ENCODE data around the gene ZFP36L1.

Gene ZFP36L1

DNA sequence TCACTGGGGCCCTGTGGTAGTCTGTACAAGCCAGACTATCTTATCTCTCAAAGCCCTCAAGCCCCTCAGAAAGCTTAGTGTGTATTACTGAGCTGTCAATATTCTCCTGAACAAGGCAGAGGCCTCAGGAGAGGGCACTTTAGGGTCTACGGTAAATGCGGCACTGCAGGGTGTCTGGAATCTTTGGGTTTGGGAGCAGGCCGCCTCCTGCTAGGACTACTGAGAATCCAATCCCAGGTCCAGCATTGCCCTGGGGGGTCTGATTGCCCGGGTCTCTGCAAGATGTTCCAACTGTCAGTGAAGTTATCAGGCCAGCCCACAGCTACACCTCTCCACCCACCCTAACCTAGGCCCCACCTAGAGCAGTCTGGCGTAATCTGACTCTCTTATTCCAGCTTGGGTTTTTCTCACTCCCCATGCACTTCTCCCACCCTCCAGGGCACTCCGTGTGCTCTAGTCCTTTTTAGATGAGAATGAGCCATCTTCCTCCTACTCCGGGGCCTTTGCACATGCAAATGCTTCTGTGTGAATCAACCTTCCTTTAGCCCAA, 4.3 kb upstream of the ZFP36L1 start:
- no peak for TF ChIP-seq EZH2 (IDR thresholded peaks at IDR 0.05; ENCODE audit: borderline replicate concordance, low read depth, low read length, severe bottlenecking)
- TF ChIP-seq CTCF (IDR thresholded peaks at IDR 0.05; ENCODE audit: borderline replicate concordance, extremely low read depth, low read length, poor library complexity, severe bottlenecking): no peak
- H3K36me3 ChIP-seq (ENCODE audit: insufficient read depth, low read length): no peaks in the 10 kb centered on the region
- no peak overlapping the region for H2AFZ ChIP-seq (ENCODE audit: low read depth, low read length)
- H3K4me1 ChIP-seq (ENCODE audit: insufficient read depth, low read length): peaks cover 39% of the 10 kb centered on the region
- no peak for ATAC-seq (ENCODE audit: insufficient read depth, low read depth)
- no peaks in the 10 kb centered on the region for H4K20me1 ChIP-seq (ENCODE audit: insufficient read depth, low read length)
- peaks cover 26% of the 10 kb centered on the region for H3K79me2 ChIP-seq (ENCODE audit: insufficient read depth, low read length)
- H3K4me3 ChIP-seq (ENCODE audit: low read depth in 1 of 2, low read length in 2 of 2): no peak overlapping the region
- no peak overlapping the region for H3K27ac ChIP-seq (ENCODE audit: low read length)
- H3K27me3 ChIP-seq (ENCODE audit: insufficient read depth, low read length, poor library complexity): no peaks in the 10 kb centered on the region
- DNase-seq: no peak
- H3K9ac ChIP-seq (ENCODE audit: low read depth, low read length): no peak overlapping the region
- H3K9me3 ChIP-seq (ENCODE audit: insufficient read depth, low read length, severe bottlenecking): peaks cover 12% of the 10 kb centered on the region
- no peak overlapping the region for H3K4me2 ChIP-seq (ENCODE audit: insufficient read depth, low read length)

DNA sequence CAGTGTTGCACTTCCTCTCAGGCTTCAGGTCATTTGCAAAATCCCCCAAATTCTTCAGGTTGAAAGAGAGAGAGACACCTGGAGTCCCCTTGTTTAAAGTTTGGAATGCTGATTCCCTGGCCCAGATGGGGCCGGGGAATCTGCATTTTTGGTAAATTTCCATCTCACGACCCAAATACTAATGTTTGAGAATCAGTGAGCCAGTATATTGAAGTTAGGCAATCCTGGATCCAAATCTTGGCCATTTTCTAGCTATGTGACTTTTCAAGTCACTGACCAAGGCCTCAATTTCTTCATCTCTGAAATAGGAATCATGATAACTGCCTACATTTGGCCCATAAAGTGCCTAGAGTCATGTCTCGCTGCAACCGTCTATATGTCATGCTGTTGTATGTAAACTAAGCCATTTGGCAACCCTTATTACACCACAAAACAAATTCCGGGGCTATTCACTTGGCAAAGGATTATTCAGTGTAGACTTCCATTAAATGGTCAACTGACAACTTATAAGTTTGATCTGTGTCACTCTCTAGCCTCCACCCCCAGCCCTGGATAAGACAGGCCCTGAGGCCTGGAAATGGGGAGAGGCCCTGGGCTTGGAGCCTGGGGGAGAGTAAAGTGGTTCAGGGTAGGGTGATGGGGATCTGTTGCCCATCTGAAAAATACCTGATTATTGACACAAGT, 3.7 kb upstream of the ZFP36L1 start:
- no peak for ATAC-seq (ENCODE audit: insufficient read depth, low read depth)
- no peaks in the 10 kb centered on the region for H3K27me3 ChIP-seq (ENCODE audit: insufficient read depth, low read length, poor library complexity)
- 0 out of 2 replicates have a peak, but pooled peaks cover 1% of the 10 kb centered on the region for H4K20me1 ChIP-seq (ENCODE audit: insufficient read depth, low read length)
- peak overlapping the region in 1 of 2 experiments; percentile 77; a peak in 3 of 4 replicates for H3K4me3 ChIP-seq (ENCODE audit: low read depth in 1 of 2, low read length in 2 of 2)
- H3K9ac ChIP-seq (ENCODE audit: low read depth, low read length): peak overlapping the region; percentile 97
- DNase-seq: no peak
- no peaks in the 10 kb centered on the region for H3K36me3 ChIP-seq (ENCODE audit: insufficient read depth, low read length)
- peaks cover 33% of the 10 kb centered on the region for H3K79me2 ChIP-seq (ENCODE audit: insufficient read depth, low read length)
- TF ChIP-seq CTCF (IDR thresholded peaks at IDR 0.05; ENCODE audit: borderline replicate concordance, extremely low read depth, low read length, poor library complexity, severe bottlenecking): no peak
- TF ChIP-seq EZH2 (IDR thresholded peaks at IDR 0.05; ENCODE audit: borderline replicate concordance, low read depth, low read length, severe bottlenecking): no peak
- H3K27ac ChIP-seq (ENCODE audit: low read length): peak overlapping the region; percentile 99
- H3K9me3 ChIP-seq (ENCODE audit: insufficient read depth, low read length, severe bottlenecking): peaks cover 5% of the 10 kb centered on the region
- H3K4me2 ChIP-seq (ENCODE audit: insufficient read depth, low read length): peak overlapping the region; percentile 92
- H3K4me1 ChIP-seq (ENCODE audit: insufficient read depth, low read length): peaks cover 46% of the 10 kb centered on the region
- H2AFZ ChIP-seq (ENCODE audit: low read depth, low read length): peak overlapping the region; percentile 75

DNA sequence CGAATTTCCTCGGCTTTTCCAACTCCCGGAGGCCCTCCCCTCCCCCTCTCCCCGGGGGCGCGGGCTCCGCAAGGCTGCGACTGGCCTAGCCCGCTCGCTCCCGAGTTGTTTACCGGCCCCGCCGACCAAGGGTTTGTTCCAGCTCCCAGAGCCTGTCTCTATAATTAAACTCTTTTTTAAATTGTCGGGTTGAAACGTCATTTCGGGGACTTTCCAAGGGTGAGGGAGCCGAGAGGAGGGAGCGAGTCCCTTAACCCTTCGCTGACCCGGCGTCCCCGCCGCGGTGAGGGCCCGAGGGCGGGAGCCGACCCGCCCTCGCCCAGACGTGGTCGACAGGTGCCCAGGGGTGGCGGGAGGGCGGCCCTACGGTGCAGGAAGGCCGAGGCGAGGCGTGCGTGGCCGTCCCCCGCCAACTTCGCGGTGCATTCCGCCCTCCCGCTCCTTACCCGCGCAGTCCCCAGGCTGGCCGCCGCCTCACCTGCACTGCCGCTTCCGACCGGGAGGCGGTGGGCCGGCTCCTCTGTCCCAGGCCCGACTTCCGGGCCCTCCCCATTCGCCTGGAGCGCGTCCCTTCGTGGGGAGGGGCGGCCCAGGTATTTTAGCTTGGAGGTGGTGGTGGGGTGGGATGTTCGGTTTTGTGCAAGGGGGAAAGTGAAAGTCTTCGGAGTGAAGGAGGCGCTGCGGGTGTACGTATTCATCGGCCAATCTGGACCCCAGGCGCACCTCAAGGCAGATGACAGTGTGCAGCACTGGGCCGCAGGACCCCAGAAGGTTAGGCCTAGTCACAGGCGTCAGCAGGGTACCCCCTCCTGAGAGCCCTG, 2.9 kb upstream of the ZFP36L1 start:
- ATAC-seq (ENCODE audit: insufficient read depth, low read depth): peak; percentile 63
- Histone ChIP-seq H3K9ac (ENCODE audit: low read depth, low read length) (peak overlapping the region; percentile 97), H3K9me3 (ENCODE audit: insufficient read depth, low read length, severe bottlenecking) (no peaks in the 10 kb centered on the region), H4K20me1 (ENCODE audit: insufficient read depth, low read length) (peaks cover 9% of the 10 kb centered on the region; the same call in 1 of the 2 replicates), H3K4me2 (ENCODE audit: insufficient read depth, low read length) (peak overlapping the region; percentile 92), H3K4me3 (ENCODE audit: low read depth in 1 of 2, low read length in 2 of 2) (peak overlapping the region; percentile 74 to 77), H3K27me3 (ENCODE audit: insufficient read depth, low read length, poor library complexity) (no peaks in the 10 kb centered on the region), H2AFZ (ENCODE audit: low read depth, low read length) (peak overlapping the region; percentile 75), H3K4me1 (ENCODE audit: insufficient read depth, low read length) (peaks cover 48% of the 10 kb centered on the region), H3K27ac (ENCODE audit: low read length) (peak overlapping the region; percentile 99), H3K36me3 (ENCODE audit: insufficient read depth, low read length) (no peaks in the 10 kb centered on the region; the same call in 1 of the 2 replicates), H3K79me2 (ENCODE audit: insufficient read depth, low read length) (peaks cover 40% of the 10 kb centered on the region)
- peak; percentile 80 for DNase-seq
- TF ChIP-seq CTCF (IDR thresholded peaks at IDR 0.05; ENCODE audit: borderline replicate concordance, extremely low read depth, low read length, poor library complexity, severe bottlenecking) (peak; percentile 71), EZH2 (IDR thresholded peaks at IDR 0.05; ENCODE audit: borderline replicate concordance, low read depth, low read length, severe bottlenecking) (no peak)
